Peyer's patch (tissue), 4 donors: Measurements from ENCODE around the gene CCDC51. TPM values are rescaled to one million over a fixed set of nuclear protein-coding genes. Genes with fewer than 3 reads are reported as not detected.
A peak's percentile ranks its signal among the peaks of the same experiment; 100 is the strongest.

Experiments
- DNase-seq, 3 donors: peaks; one replicate each; pipeline ENCODE4 v3.0.0-alpha.2; 2017 to 2019
- H3K27ac ChIP-seq, 4 donors: fragments of 200-600 bp; sonication (generic); one replicate each; pipeline ENCODE4 v1.5.1; 2016 to 2019
- H3K27me3 ChIP-seq, 2 donors: fragments of 200-600 bp; sonication (generic); one replicate each; pipeline ENCODE4 v1.5.1; 2019
- H3K36me3 ChIP-seq, 3 donors: fragments of 200-600 bp; sonication (generic); one replicate each; pipeline ENCODE4 v1.5.1; 2016 to 2019
- H3K4me1 ChIP-seq, 4 donors: fragments of 200-600 bp; sonication (generic); one replicate each; pipeline ENCODE4 v1.5.1; 2016 to 2019
- H3K4me3 ChIP-seq, 4 donors: fragments of 200-600 bp; sonication (generic); 1 replicate in 3 of 4; 2 replicates in 1 of 4; pipeline ENCODE4 v1.5.1; 2016 to 2019; ENCODE audit warnings: mild to moderate bottlenecking in 1 of 4
- H3K9me3 ChIP-seq, 4 donors: fragments of 200-600 bp; sonication (generic); one replicate each; pipeline ENCODE4 v1.5.1; 2016 to 2019; ENCODE audit warnings: mild to moderate bottlenecking in 1 of 4
- POLR2A ChIP-seq, 2 donors: fragments of 450-650 bp; IDR thresholded peaks; one replicate each; pipeline ENCODE4 v1.5.1; 2017; ENCODE audit warnings: antibody characterized with exemption in 2 of 2, mild to moderate bottlenecking in 2 of 2, moderate library complexity in 2 of 2
- total RNA-seq, 4 donors: library from RNA; depleted of rRNA; stranded (reverse); fragments of >200 nt; gene quantifications; one replicate each; pipeline ENCODE4 v1.1.0, GENCODE V29; 2016
- TF ChIP-seq, protein P1 (sequence below), 6 experiments: fragments of 450-650 bp in 4 of 6; fragments of 200-600 bp in 2 of 6; sonication (generic) in 1 of 6; IDR thresholded peaks; one replicate each; pipeline ENCODE4 v1.5.1; 2017 to 2019; ENCODE audit warnings: antibody characterized with exemption in 6 of 6, mild to moderate bottlenecking in 3 of 6, moderate library complexity in 1 of 6

The CCDC51 gene
- total RNA-seq, 4 donors from 2014 or later, result 7.4 to 13.1 (median 9.1) TPM

DNA sequence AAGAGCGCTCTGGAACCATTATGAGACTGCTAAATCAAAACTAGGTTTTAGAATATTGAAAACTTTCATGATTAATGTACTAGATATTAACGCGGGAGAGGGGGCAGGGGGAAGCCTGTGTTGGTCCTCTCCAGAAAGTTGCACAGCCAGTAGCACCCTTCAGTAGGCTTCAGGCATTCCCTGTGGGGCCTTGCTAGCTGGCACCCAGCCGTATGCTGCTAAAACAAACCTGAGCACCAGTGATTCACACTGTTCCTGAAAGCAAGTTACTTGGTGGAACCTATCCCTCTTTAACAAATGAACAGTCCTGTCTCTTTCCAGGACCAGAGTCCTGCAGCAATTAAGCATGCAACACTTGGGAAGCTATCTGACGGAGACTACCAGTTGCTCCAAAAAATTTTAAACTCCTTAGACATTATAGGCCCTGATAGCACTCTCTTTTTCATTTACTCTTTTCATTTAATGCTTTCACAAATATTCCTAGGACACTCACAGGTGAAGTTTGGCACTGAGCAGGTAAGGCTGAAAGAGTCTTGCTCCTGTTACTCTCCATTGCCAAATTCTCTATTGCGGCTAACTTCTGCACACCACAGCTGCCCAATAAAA is 5.5 kb upstream of the CCDC51 start:
- Histone ChIP-seq H3K4me1 (peaks cover 0 to 38% (median 15%) of the 10 kb centered on the region in 4 donors), H3K4me3 (no peak overlapping the region), H3K36me3 (peaks cover 0 to 11% (median 0%) of the 10 kb centered on the region in 3 donors), H3K27me3 (no peaks in the 10 kb centered on the region), H3K9me3 (no peaks in the 10 kb centered on the region), H3K27ac (no peak overlapping the region)
- DNase-seq, result no peak
- TF ChIP-seq POLR2A (IDR thresholded peaks at IDR 0.05), result no peak
- TF ChIP-seq, protein P1, sequence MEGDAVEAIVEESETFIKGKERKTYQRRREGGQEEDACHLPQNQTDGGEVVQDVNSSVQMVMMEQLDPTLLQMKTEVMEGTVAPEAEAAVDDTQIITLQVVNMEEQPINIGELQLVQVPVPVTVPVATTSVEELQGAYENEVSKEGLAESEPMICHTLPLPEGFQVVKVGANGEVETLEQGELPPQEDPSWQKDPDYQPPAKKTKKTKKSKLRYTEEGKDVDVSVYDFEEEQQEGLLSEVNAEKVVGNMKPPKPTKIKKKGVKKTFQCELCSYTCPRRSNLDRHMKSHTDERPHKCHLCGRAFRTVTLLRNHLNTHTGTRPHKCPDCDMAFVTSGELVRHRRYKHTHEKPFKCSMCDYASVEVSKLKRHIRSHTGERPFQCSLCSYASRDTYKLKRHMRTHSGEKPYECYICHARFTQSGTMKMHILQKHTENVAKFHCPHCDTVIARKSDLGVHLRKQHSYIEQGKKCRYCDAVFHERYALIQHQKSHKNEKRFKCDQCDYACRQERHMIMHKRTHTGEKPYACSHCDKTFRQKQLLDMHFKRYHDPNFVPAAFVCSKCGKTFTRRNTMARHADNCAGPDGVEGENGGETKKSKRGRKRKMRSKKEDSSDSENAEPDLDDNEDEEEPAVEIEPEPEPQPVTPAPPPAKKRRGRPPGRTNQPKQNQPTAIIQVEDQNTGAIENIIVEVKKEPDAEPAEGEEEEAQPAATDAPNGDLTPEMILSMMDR (IDR thresholded peaks at IDR 0.05), result no peak

DNA sequence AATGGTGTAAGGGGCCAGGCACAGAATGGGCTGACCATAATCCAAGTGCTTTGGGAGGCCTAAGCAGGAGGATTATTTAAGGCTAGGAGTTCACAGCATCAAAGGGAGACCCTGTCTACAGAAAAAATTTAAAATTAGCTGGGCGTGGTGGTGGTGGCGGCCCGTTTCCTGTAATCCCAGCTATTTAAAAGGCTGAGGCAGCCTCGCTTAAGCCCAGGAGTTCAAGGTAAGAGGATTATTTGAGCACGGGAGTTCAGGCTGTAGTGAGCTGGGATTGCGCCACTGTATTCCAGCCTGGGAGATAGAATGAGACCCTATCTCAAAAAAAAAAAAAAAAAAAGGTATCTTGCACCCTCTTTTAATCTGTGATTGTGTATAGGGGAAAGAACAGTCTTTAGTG is 2.0 kb upstream of the CCDC51 start:
- H3K27ac ChIP-seq, result peak overlapping the region in 1 of 4 donors; percentile 38
- H3K9me3 ChIP-seq, result no peaks in the 10 kb centered on the region
- H3K36me3 ChIP-seq, result peaks cover 0 to 11% (median 0%) of the 10 kb centered on the region in 3 donors
- H3K27me3 ChIP-seq, result no peaks in the 10 kb centered on the region
- TF ChIP-seq POLR2A (IDR thresholded peaks at IDR 0.05), result no peak
- TF ChIP-seq, protein P1 (IDR thresholded peaks at IDR 0.05), result no peak
- no peak for DNase-seq
- peaks cover 0 to 34% (median 16%) of the 10 kb centered on the region in 4 donors for H3K4me1 ChIP-seq
- peak overlapping the region in 2 of 4 donors; percentile 78 to 84 for H3K4me3 ChIP-seq

- peak overlapping the region; percentile 64 to 84 (median 80) for H3K4me3 ChIP-seq
- no peaks in the 10 kb centered on the region for H3K9me3 ChIP-seq
- peak in 1 of 3 donors; percentile 38 for DNase-seq
- H3K27ac ChIP-seq, result peak overlapping the region; percentile 86 to 95 (median 94)
- peaks cover 0 to 33% (median 14%) of the 10 kb centered on the region in 4 donors for H3K4me1 ChIP-seq
- H3K36me3 ChIP-seq, result peaks cover 0 to 11% (median 0%) of the 10 kb centered on the region in 3 donors
- no peaks in the 10 kb centered on the region for H3K27me3 ChIP-seq
- TF ChIP-seq, protein P1 (IDR thresholded peaks at IDR 0.05), result no peak
- TF ChIP-seq POLR2A (IDR thresholded peaks at IDR 0.05), result no peak
These were observed 655 bp upstream of the CCDC51 start for GRCh38 chr3:48440590-48440958.

DNA sequence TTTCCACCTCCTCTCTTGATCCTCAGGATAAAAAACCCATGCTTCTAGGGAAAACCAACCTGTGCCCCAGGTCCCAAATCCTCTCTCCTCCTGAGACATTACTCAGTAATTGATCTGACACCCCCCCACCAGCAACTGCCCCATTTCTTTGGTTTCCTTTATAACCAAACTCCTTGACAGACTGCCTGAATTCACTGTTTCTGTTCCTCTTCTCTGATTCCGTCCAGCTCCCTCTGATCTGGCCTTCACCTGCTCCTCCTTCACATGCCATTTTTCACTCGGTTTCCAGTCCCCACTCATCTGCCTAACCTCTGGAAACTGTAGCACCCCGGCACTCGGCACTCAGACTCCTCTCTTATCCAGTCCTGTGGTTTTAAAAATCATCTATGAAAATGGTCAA is 2.1 kb downstream of the CCDC51 start:
- H3K27ac ChIP-seq, result no peak overlapping the region
- no peak for DNase-seq
- H3K36me3 ChIP-seq, result peaks cover 0 to 4% (median 0%) of the 10 kb centered on the region in 3 donors
- H3K27me3 ChIP-seq, result no peaks in the 10 kb centered on the region
- no peak for TF ChIP-seq POLR2A (IDR thresholded peaks at IDR 0.05)
- TF ChIP-seq, protein P1 (IDR thresholded peaks at IDR 0.05), result no peak
- H3K4me1 ChIP-seq, result peaks cover 0 to 54% (median 15%) of the 10 kb centered on the region in 4 donors
- H3K4me3 ChIP-seq, result no peak overlapping the region
- H3K9me3 ChIP-seq, result no peaks in the 10 kb centered on the region

DNA sequence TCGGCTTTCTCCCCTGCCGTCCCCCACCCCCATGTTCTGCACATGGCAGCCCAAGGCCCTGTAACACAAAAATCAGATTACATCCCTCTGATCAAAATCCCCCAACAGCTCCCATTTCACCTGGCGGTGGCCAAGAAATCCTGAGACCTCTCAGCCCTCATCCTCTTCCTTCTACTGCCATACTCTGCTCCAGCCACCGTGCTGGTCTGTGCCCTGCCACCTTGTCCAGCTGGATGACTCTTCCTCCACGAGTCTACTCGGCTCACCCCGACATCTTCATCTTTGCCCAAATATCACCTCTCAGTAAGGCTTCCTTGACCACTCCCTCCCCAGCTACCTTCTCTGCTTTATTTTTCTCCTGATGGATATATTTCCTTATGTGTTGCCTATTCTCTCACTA is 3.1 kb downstream of the CCDC51 start:
- DNase-seq, result no peak
- TF ChIP-seq, protein P1 (IDR thresholded peaks at IDR 0.05), result no peak
- no peak for TF ChIP-seq POLR2A (IDR thresholded peaks at IDR 0.05)
- H3K9me3 ChIP-seq, result no peaks in the 10 kb centered on the region
- no peak overlapping the region for H3K27ac ChIP-seq
- peaks cover 0 to 5% (median 0%) of the 10 kb centered on the region in 3 donors for H3K36me3 ChIP-seq
- peaks cover 0 to 47% (median 15%) of the 10 kb centered on the region in 4 donors for H3K4me1 ChIP-seq
- no peak overlapping the region for H3K4me3 ChIP-seq
- no peaks in the 10 kb centered on the region for H3K27me3 ChIP-seq
